ENCODE measurements around the gene ZSCAN22.

DNA sequence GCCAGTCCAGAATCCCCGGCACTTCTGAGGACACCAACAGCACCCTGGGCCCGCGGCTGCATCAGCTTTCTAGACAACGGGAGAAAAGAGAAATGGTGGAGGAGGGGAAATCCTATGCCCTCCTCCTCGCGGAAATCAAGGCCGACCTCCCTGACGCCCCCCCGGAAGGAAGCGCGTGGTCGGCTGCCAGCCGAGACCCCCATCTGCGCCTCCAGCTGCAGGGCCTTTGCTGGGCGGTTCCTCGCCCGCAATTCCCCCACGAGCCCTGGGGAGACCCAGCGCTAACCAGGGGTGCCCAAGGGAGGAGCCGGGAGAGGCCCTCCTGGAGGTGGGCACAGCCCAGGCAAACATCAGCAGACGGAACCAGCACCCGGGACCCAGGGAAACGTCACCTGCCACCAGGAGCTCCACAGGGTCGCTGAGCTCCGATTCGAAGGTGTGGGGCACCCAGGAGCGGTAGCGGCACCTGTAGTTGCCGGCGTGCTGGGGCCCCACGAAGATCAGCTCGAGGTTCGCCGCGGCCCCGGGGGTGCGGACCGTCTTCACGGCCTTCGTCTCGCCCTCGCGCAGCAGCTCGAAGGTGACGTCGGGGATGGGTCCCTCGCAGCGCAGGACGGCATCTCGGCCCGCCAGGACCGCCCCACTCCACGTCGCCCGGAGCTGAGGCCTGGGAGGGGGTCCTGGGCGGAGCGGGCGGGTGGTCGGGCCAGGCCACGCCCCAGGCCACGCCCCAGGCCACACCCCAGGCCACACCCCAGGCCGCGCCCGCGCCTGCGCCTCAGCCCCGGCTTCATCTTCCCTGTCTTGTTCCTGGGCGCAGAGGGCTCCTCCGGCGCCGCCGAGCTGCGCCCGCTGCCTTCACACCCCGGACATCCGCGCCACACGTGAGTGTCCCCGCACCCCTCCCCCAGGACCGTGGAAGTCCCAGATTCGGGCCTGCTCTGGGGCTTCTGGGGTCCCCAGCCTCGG lies 20.5 kb downstream of the ZSCAN22 start:
- TF ChIP-seq CEBPB (IDR thresholded peaks at IDR 0.05; ENCODE audit: low read depth): no peak
- TF ChIP-seq POLR2AphosphoS5 (IDR thresholded peaks at IDR 0.05; ENCODE audit: low read depth, low read length): no peak
- TF ChIP-seq, protein P1, sequence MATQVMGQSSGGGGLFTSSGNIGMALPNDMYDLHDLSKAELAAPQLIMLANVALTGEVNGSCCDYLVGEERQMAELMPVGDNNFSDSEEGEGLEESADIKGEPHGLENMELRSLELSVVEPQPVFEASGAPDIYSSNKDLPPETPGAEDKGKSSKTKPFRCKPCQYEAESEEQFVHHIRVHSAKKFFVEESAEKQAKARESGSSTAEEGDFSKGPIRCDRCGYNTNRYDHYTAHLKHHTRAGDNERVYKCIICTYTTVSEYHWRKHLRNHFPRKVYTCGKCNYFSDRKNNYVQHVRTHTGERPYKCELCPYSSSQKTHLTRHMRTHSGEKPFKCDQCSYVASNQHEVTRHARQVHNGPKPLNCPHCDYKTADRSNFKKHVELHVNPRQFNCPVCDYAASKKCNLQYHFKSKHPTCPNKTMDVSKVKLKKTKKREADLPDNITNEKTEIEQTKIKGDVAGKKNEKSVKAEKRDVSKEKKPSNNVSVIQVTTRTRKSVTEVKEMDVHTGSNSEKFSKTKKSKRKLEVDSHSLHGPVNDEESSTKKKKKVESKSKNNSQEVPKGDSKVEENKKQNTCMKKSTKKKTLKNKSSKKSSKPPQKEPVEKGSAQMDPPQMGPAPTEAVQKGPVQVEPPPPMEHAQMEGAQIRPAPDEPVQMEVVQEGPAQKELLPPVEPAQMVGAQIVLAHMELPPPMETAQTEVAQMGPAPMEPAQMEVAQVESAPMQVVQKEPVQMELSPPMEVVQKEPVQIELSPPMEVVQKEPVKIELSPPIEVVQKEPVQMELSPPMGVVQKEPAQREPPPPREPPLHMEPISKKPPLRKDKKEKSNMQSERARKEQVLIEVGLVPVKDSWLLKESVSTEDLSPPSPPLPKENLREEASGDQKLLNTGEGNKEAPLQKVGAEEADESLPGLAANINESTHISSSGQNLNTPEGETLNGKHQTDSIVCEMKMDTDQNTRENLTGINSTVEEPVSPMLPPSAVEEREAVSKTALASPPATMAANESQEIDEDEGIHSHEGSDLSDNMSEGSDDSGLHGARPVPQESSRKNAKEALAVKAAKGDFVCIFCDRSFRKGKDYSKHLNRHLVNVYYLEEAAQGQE (IDR thresholded peaks at IDR 0.05; ENCODE audit: low read depth): no peak
- TF ChIP-seq, protein P2, sequence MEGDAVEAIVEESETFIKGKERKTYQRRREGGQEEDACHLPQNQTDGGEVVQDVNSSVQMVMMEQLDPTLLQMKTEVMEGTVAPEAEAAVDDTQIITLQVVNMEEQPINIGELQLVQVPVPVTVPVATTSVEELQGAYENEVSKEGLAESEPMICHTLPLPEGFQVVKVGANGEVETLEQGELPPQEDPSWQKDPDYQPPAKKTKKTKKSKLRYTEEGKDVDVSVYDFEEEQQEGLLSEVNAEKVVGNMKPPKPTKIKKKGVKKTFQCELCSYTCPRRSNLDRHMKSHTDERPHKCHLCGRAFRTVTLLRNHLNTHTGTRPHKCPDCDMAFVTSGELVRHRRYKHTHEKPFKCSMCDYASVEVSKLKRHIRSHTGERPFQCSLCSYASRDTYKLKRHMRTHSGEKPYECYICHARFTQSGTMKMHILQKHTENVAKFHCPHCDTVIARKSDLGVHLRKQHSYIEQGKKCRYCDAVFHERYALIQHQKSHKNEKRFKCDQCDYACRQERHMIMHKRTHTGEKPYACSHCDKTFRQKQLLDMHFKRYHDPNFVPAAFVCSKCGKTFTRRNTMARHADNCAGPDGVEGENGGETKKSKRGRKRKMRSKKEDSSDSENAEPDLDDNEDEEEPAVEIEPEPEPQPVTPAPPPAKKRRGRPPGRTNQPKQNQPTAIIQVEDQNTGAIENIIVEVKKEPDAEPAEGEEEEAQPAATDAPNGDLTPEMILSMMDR (IDR thresholded peaks at IDR 0.05 in 2 of 3, conservative IDR thresholded peaks at IDR 0.05 in 1 of 3; ENCODE audit: borderline replicate concordance in 1 of 3, insufficient read depth in 1 of 3, low read depth in 2 of 3, low read length in 2 of 3): no peak
- no peak for TF ChIP-seq EZH2phosphoT487 (IDR thresholded peaks at IDR 0.05; ENCODE audit: borderline replicate concordance)
- TF ChIP-seq POLR2A (IDR thresholded peaks at IDR 0.05; ENCODE audit: borderline replicate concordance, extremely low read depth, insufficient read depth, insufficient read length): no peak
- TF ChIP-seq YY1 (IDR thresholded peaks at IDR 0.05; ENCODE audit: extremely low read depth, insufficient replicate concordance, low read depth, low read length): no peak
- no peak for TF ChIP-seq ZFX (IDR thresholded peaks at IDR 0.05)
- no peak for TF ChIP-seq EZH2 (IDR thresholded peaks at IDR 0.05)
- no peak for TF ChIP-seq CBX3 (IDR thresholded peaks at IDR 0.05; ENCODE audit: low read depth)
- no peak for TF ChIP-seq JUND (IDR thresholded peaks at IDR 0.05)
